Fibroblast of the conjunctiva (primary cell): ENCODE data around the gene TBCA.

Experiments
- DNase-seq: peaks from one replicate; pipeline ENCODE4 v3.0.0-alpha.2; 2010; ENCODE audit warnings: low read depth

TBCA gene

DNA sequence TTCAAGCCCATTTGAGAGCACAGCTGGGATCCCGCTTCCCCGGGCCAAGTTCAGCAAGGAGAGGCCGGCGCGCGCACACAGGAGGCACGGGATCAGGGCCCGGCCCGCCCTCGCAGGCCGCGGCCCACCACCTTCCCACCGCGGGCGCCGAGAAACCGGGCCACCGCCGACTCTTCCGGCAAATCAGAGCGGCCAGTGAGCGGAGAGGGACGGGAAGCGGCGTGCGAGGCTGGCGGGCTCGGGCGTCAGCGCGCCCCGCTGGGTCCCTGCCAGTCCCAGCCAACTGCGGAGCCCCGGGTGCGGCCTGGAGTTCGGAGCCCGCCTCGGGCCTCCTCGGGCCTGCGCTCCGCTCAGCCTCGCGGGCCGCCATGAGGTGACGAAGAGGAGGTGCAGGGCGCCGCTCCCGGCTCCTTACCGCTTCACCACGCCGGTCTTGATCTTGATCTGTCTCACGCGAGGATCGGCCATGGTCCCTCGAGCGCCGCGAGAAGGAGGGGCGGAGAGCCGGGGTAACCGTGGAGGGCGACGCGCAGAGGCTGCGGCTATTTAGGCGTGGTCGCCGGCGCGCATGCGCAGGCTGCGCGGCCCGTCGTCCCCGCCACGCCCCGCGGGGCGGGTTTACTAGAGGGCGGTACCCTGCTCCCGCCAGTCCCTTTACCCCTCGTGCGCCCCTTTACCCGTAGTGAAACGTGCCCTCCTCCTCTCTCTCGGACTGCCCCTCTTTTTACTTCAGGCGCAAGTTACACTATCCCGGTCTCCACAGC lies at the start of gene TBCA:
Gene TBCA (minus strand): TSS at position 550 of the 764 bp plus-strand sequence. CDS start 82 bp downstream, at position 468.
- peak; percentile 90 for DNase-seq

DNA sequence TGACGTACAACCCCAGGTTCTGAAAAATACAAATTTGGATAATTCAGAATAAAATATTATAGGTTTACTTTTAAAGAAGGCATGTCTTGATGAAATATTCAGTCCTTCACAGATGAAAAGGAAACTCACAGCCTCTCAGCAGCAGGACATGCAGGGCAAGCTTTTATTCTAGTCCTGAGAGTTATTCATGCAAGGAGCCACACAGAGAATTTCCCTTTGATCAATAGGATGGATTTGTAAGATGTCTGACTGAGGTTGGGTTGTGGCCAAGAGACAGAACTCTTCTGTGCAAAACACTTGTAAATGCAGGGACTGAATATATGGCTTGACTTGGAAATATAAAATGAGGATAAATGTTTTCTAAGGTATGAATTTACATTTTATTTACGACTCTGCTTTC lies 48.8 kb upstream of the TBCA start:
- DNase-seq: no peak

DNA sequence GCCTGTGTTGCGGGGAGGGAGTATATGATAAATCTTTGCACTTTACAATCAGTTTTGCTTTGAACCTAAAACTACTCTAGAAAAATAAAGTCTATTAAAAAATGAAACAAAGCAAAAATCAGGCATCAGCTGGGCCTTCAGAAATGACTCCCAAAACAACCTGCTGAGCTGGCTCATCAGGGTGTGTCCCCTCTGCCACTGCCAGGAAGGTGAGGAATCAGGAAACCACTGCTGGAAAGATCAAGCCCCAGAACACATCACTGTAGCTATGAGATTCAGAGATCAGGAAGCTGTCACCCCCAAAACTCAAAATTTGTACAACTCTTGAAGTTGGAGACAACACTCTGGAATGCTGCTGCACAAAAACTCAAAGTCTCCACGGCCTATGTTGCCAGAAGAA lies 40.5 kb upstream of the TBCA start:
- no peak for DNase-seq

GRCh38 chr5:77812926-77813589 lies 36.9 kb upstream of the TBCA start:
- DNase-seq: no peak

DNA sequence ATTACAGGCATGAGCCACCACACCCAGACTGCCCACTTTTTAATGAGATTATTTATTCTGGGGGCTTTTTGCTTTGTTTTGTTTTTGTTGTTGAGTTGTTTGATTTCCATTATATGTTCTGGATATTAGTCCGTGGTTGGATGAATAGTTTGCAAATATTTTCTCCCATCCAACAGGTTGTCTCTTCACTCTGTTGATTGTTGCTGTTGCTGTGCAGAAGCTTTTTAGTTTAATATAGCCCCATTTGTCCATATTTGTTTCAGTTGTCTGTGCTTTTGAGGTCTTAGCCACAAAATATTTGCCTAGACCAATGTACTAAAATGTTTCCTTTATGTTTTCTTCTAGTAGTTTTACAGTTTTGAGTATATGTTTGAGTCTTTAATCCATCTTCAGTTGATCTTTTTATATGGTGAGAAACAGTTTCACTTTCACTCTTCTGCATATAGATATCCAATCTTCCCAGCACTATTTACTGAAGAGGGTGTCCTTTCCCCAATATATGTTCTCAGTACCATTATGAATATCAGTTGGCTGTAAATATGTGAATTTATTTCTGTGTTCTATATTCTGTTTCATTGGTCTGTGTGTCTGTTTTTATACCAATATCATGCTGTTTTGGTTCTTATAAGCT lies 30.2 kb upstream of the TBCA start:
- no peak for DNase-seq

- no peak for DNase-seq
Observed at GRCh38 chr5:77798456-77798855, 22.3 kb upstream of the TBCA start.

DNA sequence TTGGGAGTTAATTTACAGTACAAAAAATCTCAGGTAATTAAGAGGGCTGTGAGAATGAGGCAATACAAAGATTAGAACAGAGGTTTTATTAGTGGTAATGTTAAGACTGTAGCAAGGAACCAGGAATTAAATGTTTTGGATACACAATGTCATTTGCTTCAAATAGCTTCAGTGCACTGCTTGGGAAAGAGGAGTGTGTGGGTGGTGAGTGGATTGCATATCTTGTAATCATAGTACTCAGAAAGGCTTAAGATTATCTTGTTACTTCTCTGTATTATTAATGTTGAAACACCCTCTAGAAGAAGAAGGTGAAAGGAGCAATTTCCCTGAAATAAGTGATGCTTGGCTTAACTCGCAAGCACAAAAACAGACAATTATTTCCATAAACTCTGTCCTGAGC lies 21.0 kb upstream of the TBCA start:
- no peak for DNase-seq

DNA sequence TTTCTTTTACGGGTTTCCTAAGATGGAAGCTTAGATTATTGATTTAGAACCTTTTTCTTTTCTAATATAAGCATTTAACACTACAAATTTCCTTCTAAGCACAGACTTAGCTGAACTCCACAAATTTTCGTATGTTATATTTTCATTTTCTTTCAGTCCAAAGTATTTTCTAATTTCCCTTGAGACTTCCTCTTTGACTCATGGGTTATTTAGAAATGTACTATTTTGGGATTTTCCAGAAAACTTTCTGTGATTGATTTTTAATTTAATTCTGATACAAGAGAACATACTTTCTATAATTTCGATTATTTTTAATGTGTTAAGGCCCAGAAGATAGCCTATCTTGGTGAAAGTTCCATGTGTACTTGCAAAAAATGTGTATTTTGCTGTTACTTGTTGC lies 19.7 kb upstream of the TBCA start:
- no peak for DNase-seq

DNA sequence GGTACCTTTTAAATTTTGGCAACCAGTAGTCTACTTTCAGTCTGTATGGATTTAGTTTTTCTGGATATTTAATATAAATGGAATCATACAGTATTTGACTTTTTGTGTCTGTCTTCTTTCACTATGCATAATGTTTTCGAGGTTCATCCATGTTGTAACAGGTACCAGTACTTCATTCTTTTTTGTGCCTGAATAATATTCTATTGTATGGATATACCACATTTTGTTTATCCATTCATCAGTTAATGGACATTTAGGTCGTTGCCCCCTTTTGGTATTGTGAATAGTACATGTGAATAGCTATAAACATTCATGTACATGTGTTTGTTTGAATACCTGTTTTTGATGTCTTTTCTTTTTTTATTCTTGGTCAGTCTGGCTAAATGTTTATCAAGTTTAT lies 19.1 kb upstream of the TBCA start:
- DNase-seq: no peak

GRCh38 chr5:77791926-77792325 lies 15.8 kb upstream of the TBCA start:
- DNase-seq: no peak

DNA sequence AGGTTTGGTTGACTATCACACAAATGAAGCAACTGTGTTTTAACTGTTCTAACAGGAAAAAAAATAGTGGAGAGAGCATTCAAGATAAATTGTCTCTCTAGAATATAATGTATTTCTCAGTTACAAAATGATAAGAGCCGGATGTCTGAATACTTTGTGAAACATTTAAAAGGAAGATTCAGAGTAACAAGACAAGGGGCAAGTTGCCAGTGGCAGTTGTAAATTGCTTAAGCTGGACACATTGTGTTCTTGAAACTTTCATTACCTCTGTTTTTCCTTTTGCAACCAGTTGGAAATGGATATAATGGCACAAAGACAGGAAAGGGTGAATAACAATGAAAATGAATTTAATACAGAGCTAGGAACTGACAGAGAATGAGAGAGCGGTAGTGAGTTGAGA lies 15.2 kb upstream of the TBCA start:
- no peak for DNase-seq

- no peak for DNase-seq
Observed at GRCh38 chr5:77785229-77785628, 9.1 kb upstream of the TBCA start.

- DNase-seq: no peak
Observed at GRCh38 chr5:77784735-77785134, 8.6 kb upstream of the TBCA start.

DNA sequence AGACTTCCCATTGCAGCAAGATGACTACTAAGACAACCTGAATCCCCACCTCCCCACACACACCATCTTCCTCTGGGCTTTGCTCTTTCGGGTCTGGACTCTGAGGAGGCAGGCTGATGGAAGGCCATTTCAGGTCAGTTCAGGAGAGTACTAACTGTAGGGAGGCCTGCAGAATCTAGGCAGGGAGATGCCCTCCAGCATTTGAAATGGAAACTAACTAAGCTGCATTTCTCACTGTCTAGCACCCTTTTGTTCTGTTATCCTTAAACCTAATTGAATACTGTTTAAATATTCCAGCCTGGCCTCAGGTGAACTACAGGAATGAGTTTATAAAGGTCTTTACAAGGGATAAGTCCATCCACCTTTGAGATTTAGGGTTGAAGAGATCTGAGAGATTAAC lies 4.9 kb upstream of the TBCA start:
- no peak for DNase-seq

- DNase-seq: no peak
Observed at GRCh38 chr5:77778881-77779438, 2.8 kb upstream of the TBCA start.

DNA sequence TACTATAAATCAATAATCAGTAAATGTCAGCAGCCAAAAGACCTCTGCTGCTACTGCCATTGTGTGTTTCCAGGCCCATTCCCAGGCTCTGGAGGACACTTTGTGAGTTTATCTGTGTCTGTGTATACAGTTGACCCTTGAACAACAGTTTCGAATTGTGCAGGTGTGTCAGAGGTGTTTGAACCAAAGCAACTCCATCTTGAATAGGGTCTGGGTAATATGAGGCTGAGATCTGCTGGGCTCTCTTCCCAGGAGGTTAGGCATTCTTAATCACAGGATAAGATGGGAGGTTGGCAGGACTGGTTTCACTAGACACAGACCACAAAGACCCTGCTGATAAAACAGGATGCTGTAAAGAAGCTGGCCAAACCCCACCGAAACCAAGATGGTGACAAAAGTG lies 2.3 kb upstream of the TBCA start:
- DNase-seq: no peak

GRCh38 chr5:77777911-77778310 lies 1.8 kb upstream of the TBCA start:
- no peak for DNase-seq

DNA sequence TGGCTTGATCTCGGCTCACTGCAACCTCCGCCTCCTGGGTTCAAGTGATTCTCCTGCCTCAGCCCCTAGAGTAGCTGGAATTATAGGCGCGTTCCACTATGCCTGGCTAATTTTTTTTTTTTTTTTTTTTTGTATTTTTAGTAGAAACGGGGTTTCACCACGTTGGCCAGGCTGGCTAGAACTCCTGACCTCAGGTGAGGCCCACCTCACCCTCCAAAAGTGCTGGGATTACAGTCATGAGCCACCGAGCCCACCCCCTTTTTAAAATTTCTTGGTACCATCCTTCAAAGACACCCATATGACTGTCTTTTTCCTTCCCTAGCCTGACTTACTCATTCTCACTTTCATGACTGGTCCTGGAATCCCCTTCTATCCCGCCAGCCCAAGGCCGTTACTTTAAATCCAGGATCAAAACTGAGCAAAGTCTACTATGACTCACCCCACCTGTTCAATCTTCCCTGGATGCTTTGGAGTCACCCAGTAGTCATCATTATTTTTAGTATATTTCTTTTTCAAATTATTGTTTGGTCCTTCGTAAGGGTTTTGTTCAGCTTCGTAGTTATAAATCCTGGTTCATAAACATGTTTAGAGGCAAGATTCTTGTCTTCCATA lies 1.2 kb upstream of the TBCA start:
- no peak for DNase-seq

GRCh38 chr5:77776554-77777206 lies 541 bp upstream of the TBCA start:
- no peak for DNase-seq

GRCh38 chr5:77774981-77775789 lies 954 bp downstream of the TBCA start:
- DNase-seq: peak; percentile 3

DNA sequence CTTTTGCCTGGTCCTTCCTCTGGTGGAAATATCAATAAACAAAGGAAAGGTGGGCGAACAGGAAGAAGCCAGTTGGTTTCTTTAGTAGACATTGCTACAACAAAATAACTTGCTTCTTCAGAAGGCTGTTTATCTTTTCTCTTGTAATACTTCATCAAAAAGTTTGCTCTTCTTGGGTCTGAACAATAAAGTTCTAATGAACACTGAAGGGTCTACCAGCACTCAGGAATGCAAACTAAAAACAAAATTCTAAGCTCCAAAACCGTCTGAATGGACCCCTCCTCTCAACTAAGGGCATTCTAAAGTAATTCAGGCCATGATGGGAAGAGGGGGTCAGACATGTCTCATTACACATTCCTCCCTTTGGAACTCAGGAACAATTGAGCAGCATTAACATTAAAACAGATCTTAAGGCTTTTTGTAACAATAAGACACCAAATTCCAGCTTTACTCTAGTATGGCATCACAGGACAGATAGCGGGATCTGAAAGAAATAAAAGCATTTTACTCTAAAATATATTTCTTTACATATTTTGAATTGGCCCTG lies 2.3 kb downstream of the TBCA start:
- DNase-seq: no peak
